ENCODE results near the gene STXBP1. TPM values are rescaled to one million over a fixed set of nuclear protein-coding genes. Genes with fewer than 3 reads are reported as not detected.

STXBP1 gene
- total RNA-seq, 2 donors from 2014 or later, result 66.2 to 87.3 TPM

GRCh38 chr9:127717766-127718165 lies 105.7 kb downstream of the STXBP1 start:
- Histone ChIP-seq H3K27me3 (replicated peaks; ENCODE audit: insufficient read depth) (no peaks in the 10 kb centered on the region), H3K27ac (no peak overlapping the region), H3K4me1 (ENCODE audit: control insufficient read depth in 1 of 2, low read depth in 2 of 2) (peaks cover 7 to 13% of the 10 kb centered on the region in 2 donors), H3K4me3 (no peak overlapping the region), H3K36me3 (no peaks in the 10 kb centered on the region), H3K9me3 (no peaks in the 10 kb centered on the region)
- TF ChIP-seq CTCF (IDR thresholded peaks at IDR 0.05), result no peak
- ATAC-seq (ENCODE audit: insufficient number of reproducible peaks, low FRiP score, low read depth) (no peak), DNase-seq (ENCODE audit: low spot score) (no peak)

- ATAC-seq (ENCODE audit: insufficient number of reproducible peaks, low FRiP score, low read depth) (no peak), DNase-seq (ENCODE audit: low spot score) (no peak)
- no peak for TF ChIP-seq CTCF (IDR thresholded peaks at IDR 0.05)
- Histone ChIP-seq H3K27me3 (replicated peaks; ENCODE audit: insufficient read depth) (no peaks in the 10 kb centered on the region), H3K4me1 (ENCODE audit: control insufficient read depth in 1 of 2, low read depth in 2 of 2) (peaks cover 10 to 20% of the 10 kb centered on the region in 2 donors), H3K27ac (no peak overlapping the region), H3K4me3 (no peak overlapping the region), H3K36me3 (no peaks in the 10 kb centered on the region), H3K9me3 (no peaks in the 10 kb centered on the region)
Observed at GRCh38 chr9:127720031-127720864, 108.2 kb downstream of the STXBP1 start.

GRCh38 chr9:127720865-127721227 lies 108.8 kb downstream of the STXBP1 start:
- Histone ChIP-seq H3K27ac (no peak overlapping the region), H3K9me3 (no peaks in the 10 kb centered on the region), H3K36me3 (no peaks in the 10 kb centered on the region), H3K4me1 (ENCODE audit: control insufficient read depth in 1 of 2, low read depth in 2 of 2) (peaks cover 10 to 20% of the 10 kb centered on the region in 2 donors), H3K4me3 (no peak overlapping the region), H3K27me3 (replicated peaks; ENCODE audit: insufficient read depth) (no peaks in the 10 kb centered on the region)
- TF ChIP-seq CTCF (IDR thresholded peaks at IDR 0.05), result no peak
- ATAC-seq (ENCODE audit: insufficient number of reproducible peaks, low FRiP score, low read depth), result no peak
- no peak for DNase-seq (ENCODE audit: low spot score)

- no peaks in the 10 kb centered on the region for H3K36me3 ChIP-seq
- no peak overlapping the region for H3K27ac ChIP-seq
- H3K9me3 ChIP-seq, result no peaks in the 10 kb centered on the region
- TF ChIP-seq CTCF (IDR thresholded peaks at IDR 0.05), result no peak
- DNase-seq (ENCODE audit: low spot score) (no peak), ATAC-seq (ENCODE audit: insufficient number of reproducible peaks, low FRiP score, low read depth) (no peak)
- no peaks in the 10 kb centered on the region for H3K27me3 ChIP-seq (replicated peaks; ENCODE audit: insufficient read depth)
- H3K4me3 ChIP-seq, result no peak overlapping the region
- peaks cover 6 to 15% of the 10 kb centered on the region in 2 donors for H3K4me1 ChIP-seq (ENCODE audit: control insufficient read depth in 1 of 2, low read depth in 2 of 2)
Observed at GRCh38 chr9:127721391-127721821, 109.3 kb downstream of the STXBP1 start.

GRCh38 chr9:127722055-127722745 lies 110.1 kb downstream of the STXBP1 start:
- Histone ChIP-seq H3K4me1 (ENCODE audit: control insufficient read depth in 1 of 2, low read depth in 2 of 2) (peaks cover 6 to 13% of the 10 kb centered on the region in 2 donors), H3K4me3 (no peak overlapping the region), H3K36me3 (no peaks in the 10 kb centered on the region), H3K27ac (no peak overlapping the region), H3K9me3 (no peaks in the 10 kb centered on the region), H3K27me3 (replicated peaks; ENCODE audit: insufficient read depth) (no peaks in the 10 kb centered on the region)
- no peak for TF ChIP-seq CTCF (IDR thresholded peaks at IDR 0.05)
- no peak for ATAC-seq (ENCODE audit: insufficient number of reproducible peaks, low FRiP score, low read depth)
- DNase-seq (ENCODE audit: low spot score), result no peak

Data from thoracic aorta (tissue), 2 donors.